GM21723 (cell line): ENCODE measurements around the gene GYPA.
"Not testable (repeated sequence)": the region's sequence is repeated elsewhere in the genome, so short reads cannot be mapped to it uniquely, and the experiment has no call there.

Experiments used
- ATAC-seq: cut with Tn5 transposase; IDR thresholded peaks from one replicate; pipeline ENCODE4 v1.9.1; 2021; ENCODE audit warnings: mild to moderate bottlenecking, moderate library complexity; ENCODE audit not compliant: unreplicated experiment

GYPA gene

GRCh38 chr4:144140594-144141295 is at the start of gene GYPA:
Gene GYPA, minus strand, starts transcription at chr4:144140718. Its CDS starts 83 bp downstream, at chr4:144140635.
- ATAC-seq = not testable (repeated sequence)

- ATAC-seq = no peak
These were observed 49.5 kb upstream of the GYPA start for GRCh38 chr4:144190009-144190408.

GRCh38 chr4:144189121-144189520 is 48.6 kb upstream of the GYPA start:
- no peak for ATAC-seq

GRCh38 chr4:144185086-144185485 is 44.6 kb upstream of the GYPA start:
- ATAC-seq = no peak

GRCh38 chr4:144183165-144183564 is 42.6 kb upstream of the GYPA start:
- ATAC-seq = no peak

GRCh38 chr4:144181391-144181790 is 40.9 kb upstream of the GYPA start:
- no peak for ATAC-seq

- no peak for ATAC-seq
These were observed 38.7 kb upstream of the GYPA start for GRCh38 chr4:144179152-144179739.

- ATAC-seq = no peak
These were observed 37.9 kb upstream of the GYPA start for GRCh38 chr4:144178414-144178813.

- ATAC-seq = no peak
These were observed 36.0 kb upstream of the GYPA start for GRCh38 chr4:144176476-144176875.

- peak; percentile 86 for ATAC-seq
These were observed 34.0 kb upstream of the GYPA start for GRCh38 chr4:144174401-144175067.

- ATAC-seq = no peak
These were observed 31.2 kb upstream of the GYPA start for GRCh38 chr4:144171697-144172096.

GRCh38 chr4:144169211-144169610 is 28.7 kb upstream of the GYPA start:
- no peak for ATAC-seq

GRCh38 chr4:144154044-144154443 is 13.5 kb upstream of the GYPA start:
- no peak for ATAC-seq

GRCh38 chr4:144142690-144143326 is 2.3 kb upstream of the GYPA start:
- peak; percentile 95 for ATAC-seq

GRCh38 chr4:144141493-144141892 is 975 bp upstream of the GYPA start:
- no peak for ATAC-seq

- ATAC-seq = not testable (repeated sequence)
These were observed 527 bp downstream of the GYPA start for GRCh38 chr4:144139991-144140390.

- not testable (repeated sequence) for ATAC-seq
These were observed 971 bp downstream of the GYPA start for GRCh38 chr4:144139547-144139946.

- ATAC-seq = not testable (repeated sequence)
These were observed 2.3 kb downstream of the GYPA start for GRCh38 chr4:144138239-144138638.

GRCh38 chr4:144137137-144137931 is 3.2 kb downstream of the GYPA start:
- not testable (repeated sequence) for ATAC-seq

GRCh38 chr4:144136189-144136588 is 4.3 kb downstream of the GYPA start:
- ATAC-seq = not testable (repeated sequence)

GRCh38 chr4:144130167-144130566 is 10.4 kb downstream of the GYPA start:
- ATAC-seq = not testable (repeated sequence)
